ENCODE results near the gene CERS6. TPM values are rescaled to one million over a fixed set of nuclear protein-coding genes. Genes with fewer than 3 reads are reported as not detected.

CERS6 gene
- total and polyA plus RNA-seq, 10 donors = 2.5 to 22.3 (median 12.8) TPM

GRCh38 chr2:168466190-168466737 is 10.2 kb downstream of the CERS6 start:
- no peak for DNase-seq
- 63 to 70% (median 67%) methylated on average over 2 of the region's 2 CpGs for WGBS, 5 donors
- no peaks in the 10 kb centered on the region for H3K9me3 ChIP-seq
- peaks cover 14 to 69% (median 34%) of the 10 kb centered on the region in 6 donors for H3K4me1 ChIP-seq
- H3K27ac ChIP-seq = peak overlapping the region in 2 of 8 donors; percentile 11 to 27
- intact Hi-C loops (cut with DNase I; ENCODE audit: low total_unique reads) = no loop called here
- no peak overlapping the region for H3K4me3 ChIP-seq
- H3K27me3 ChIP-seq (replicated peaks in 1 of 7) = no peaks in the 10 kb centered on the region
- TF ChIP-seq CTCF (IDR thresholded peaks at IDR 0.05 in 8 of 11, conservative IDR thresholded peaks at IDR 0.05 in 3 of 11) = no peak
- no peak for TF ChIP-seq POLR2A (IDR thresholded peaks at IDR 0.05)
- no peak for TF ChIP-seq POLR2AphosphoS5 (IDR thresholded peaks at IDR 0.05)
- H3K36me3 ChIP-seq = no peaks in the 10 kb centered on the region

DNA sequence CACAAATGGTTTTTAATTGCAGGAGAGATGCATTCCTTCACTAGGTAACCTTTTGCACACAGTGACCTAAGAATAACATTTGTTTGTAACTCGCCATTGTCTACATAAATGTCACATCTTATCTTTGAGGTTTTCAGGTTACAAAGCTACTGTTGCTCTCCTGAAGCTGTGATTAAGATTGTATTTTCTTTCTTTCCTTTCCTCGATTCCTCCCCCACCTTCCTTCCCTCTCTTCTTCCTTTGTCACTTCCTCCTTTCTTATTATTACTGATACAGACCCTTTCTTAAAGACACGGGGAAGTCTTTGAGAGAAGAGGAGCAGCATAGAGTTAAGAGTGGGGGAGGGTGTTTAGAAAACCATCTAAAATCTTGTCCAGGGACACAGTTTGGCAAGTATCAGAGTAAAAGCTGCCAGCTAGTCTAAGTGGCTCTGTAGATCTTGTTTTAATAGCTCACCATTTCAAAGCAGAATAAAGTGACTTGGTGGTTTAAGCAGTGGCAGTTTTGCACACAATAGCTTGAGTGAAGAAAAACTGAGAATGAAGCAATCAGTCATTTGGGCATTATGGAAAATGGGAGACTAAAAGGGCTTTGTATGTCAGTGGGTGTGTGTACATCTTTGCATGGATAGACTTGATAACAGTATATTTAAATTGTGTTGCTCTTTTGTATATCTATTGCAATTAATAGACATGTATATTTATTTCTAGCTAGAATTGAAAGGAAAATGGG is 10.9 kb downstream of the CERS6 start:
- TF ChIP-seq POLR2A (IDR thresholded peaks at IDR 0.05) = no peak
- Histone ChIP-seq H3K27ac (peak overlapping the region in 2 of 8 donors; percentile 11 to 27), H3K27me3 (replicated peaks in 1 of 7) (no peaks in the 10 kb centered on the region), H3K4me3 (no peak overlapping the region), H3K4me1 (peaks cover 14 to 66% (median 34%) of the 10 kb centered on the region in 6 donors), H3K36me3 (no peaks in the 10 kb centered on the region), H3K9me3 (no peaks in the 10 kb centered on the region)
- 10 to 16% (median 11%) methylated on average over 3 of the region's 3 CpGs for WGBS, 5 donors
- no peak for DNase-seq
- intact Hi-C loops (cut with DNase I; ENCODE audit: low total_unique reads) = no loop called here

DNA sequence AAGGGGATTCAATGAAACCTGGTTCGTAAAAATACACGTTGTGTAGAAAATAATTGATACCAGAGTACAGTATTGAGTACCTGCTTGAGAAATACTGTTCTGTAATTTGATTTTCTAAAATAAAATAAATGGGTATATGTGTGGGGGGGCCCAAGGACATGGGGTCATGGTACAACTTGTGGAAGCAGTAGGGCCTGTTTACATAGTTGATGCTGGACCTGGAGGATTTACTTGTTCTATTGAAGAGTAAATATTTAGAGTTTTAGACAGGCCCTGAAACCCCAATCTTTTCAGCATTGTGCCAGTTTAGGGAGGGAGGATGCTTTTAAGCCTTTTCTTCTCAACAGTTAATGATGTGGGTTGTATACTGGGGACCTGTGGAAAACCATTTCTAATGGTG is 11.7 kb downstream of the CERS6 start:
- Histone ChIP-seq H3K27ac (no peak overlapping the region), H3K4me3 (no peak overlapping the region), H3K4me1 (peaks cover 14 to 66% (median 34%) of the 10 kb centered on the region in 6 donors), H3K9me3 (no peaks in the 10 kb centered on the region), H3K27me3 (replicated peaks in 1 of 7) (no peaks in the 10 kb centered on the region), H3K36me3 (no peaks in the 10 kb centered on the region)
- intact Hi-C loops (cut with DNase I; ENCODE audit: low total_unique reads) = no loop called here
- no peak for DNase-seq
- 85 to 100% (median 95%) methylated on average over 2 of the region's 2 CpGs for WGBS, 5 donors
- TF ChIP-seq POLR2A (IDR thresholded peaks at IDR 0.05) (no peak), POLR2AphosphoS5 (IDR thresholded peaks at IDR 0.05) (no peak), CTCF (IDR thresholded peaks at IDR 0.05 in 8 of 11, conservative IDR thresholded peaks at IDR 0.05 in 3 of 11) (no peak)

DNA sequence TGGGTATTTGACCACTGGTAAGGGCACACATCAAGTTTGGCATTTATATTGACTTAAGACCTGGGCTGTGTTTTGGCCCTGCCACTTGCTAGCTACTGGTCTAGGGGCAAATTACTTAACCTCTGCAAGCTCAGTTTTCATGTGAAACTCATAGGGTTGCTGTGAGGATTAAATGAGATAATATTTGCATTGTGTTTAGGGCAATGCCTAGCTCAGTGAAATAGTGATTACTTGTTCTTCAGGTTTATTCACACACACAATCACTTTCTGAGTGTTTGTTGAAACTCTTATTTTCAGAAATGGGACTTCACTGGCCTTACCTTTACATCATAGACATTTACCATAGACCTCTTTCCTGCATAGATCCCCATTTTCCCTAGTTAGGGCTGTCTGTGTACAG is 12.3 kb downstream of the CERS6 start:
- no peak overlapping the region for H3K27ac ChIP-seq
- no peaks in the 10 kb centered on the region for H3K27me3 ChIP-seq (replicated peaks in 1 of 7)
- peaks cover 14 to 66% (median 34%) of the 10 kb centered on the region in 6 donors for H3K4me1 ChIP-seq
- no peaks in the 10 kb centered on the region for H3K9me3 ChIP-seq
- intact Hi-C loops (cut with DNase I; ENCODE audit: low total_unique reads) = no loop called here
- H3K36me3 ChIP-seq = no peaks in the 10 kb centered on the region
- H3K4me3 ChIP-seq = no peak overlapping the region
- TF ChIP-seq POLR2A (IDR thresholded peaks at IDR 0.05) (no peak), POLR2AphosphoS5 (IDR thresholded peaks at IDR 0.05) (no peak), CTCF (IDR thresholded peaks at IDR 0.05 in 8 of 11, conservative IDR thresholded peaks at IDR 0.05 in 3 of 11) (no peak)
- no peak for DNase-seq

Data from spleen (tissue), 11 donors.